Measurements from ENCODE around the gene DIS3L2. TPM values are rescaled to one million over a fixed set of nuclear protein-coding genes. Genes with fewer than 3 reads are reported as not detected.
"Not testable (repeated sequence)": the region's sequence is repeated elsewhere in the genome, so short reads cannot be mapped to it uniquely, and the experiment has no call there.

Gene DIS3L2
- total and polyA plus RNA-seq, 2 of the 4 experiments (the other 2 are of a cell fraction), result 14.7 to 19.2 TPM

DNA sequence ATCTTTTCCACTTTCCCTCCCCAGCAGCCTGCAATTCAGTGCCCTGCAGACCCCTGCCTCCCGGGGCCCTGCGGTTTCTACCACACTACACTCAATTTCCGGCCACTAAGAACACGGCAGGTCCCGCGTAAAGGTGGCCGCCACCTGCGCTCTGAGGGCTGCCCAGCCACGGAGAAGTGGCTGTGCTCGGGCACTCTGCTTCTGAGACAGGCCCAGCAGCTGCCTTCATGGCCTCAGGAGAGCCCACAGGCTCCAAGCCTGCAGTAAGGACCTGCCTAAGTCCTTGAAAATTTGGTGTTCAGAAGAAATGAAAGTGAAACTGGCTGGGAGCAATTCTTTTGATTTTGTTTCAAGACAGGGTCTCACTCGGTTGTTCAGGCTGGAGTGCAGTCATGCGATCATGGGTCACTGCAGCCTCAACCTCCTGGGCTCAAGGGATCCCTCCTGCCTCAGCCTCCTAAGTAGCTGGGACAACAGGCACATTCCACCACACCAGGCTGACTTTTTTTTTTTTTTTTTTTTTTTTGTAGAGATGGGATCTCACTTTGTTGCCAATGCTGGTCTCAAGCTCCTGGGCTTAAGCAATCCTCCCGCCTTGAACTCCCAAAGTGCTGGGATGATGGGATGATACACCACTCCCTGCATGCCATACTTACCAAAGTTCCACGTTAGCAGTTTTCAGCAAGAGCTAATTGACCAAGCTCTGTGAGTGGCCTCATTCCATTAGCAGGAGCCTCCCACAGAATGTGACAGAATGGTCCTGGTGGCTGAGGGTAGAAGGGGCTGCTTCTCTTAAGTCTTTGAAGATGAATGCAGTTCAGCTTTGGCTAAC, 402.5 kb downstream of the DIS3L2 start:
- peak overlapping the region; percentile 77 for H2AFZ ChIP-seq (replicated peaks; ENCODE audit: low read length, poor library complexity)
- H3K27ac ChIP-seq (ENCODE audit: insufficient read depth, low read length), result no peak overlapping the region
- dilution Hi-C loops (cut with HindIII; ENCODE audit: low sequenced_read_pairs, unreplicated experiment) (no loop called here), intact Hi-C loops (cut with micrococcal nuclease) (no loop called here), in situ Hi-C loops (cut with MboI; ENCODE audit: low sequenced_read_pairs) (no loop called here)
- no peak overlapping the region for H3K4me3 ChIP-seq (ENCODE audit: insufficient read depth, low read depth, low read length)
- H4K8ac ChIP-seq (ENCODE audit: low read depth in 2 of 2, low read length in 2 of 2), result no peak overlapping the region
- no peak overlapping the region for H2AK9ac ChIP-seq (replicated peaks; ENCODE audit: low read depth, low read length, poor library complexity)
- ATAC-seq (ENCODE audit: low read depth) (peak; percentile 7; the same call in 1 of the 2 replicates), DNase-seq (peak; percentile 26)
- no peak overlapping the region for H2BK5ac ChIP-seq (ENCODE audit: low read depth, low read length, poor library complexity, severe bottlenecking)
- no TSS peak for BruUV-seq (replicated peaks)
- TF ChIP-seq MXI1 (IDR thresholded peaks at IDR 0.05; ENCODE audit: borderline replicate concordance, low read depth, low read length) (no peak), RCOR1 (IDR thresholded peaks at IDR 0.05; ENCODE audit: insufficient replicate concordance, low read length) (no peak), SMC3 (IDR thresholded peaks at IDR 0.05; ENCODE audit: low read depth, low read length) (no peak), RAD21 (IDR thresholded peaks at IDR 0.05; ENCODE audit: low read length) (no peak), POLR2A (IDR thresholded peaks at IDR 0.05; ENCODE audit: low read depth, low read length) (no peak), FOS (IDR thresholded peaks at IDR 0.05; ENCODE audit: low read depth, low read length) (no peak), MAFK (IDR thresholded peaks at IDR 0.05; ENCODE audit: low read depth, low read length) (no peak)
- no peaks in the 10 kb centered on the region for H4K20me1 ChIP-seq (ENCODE audit: insufficient read depth, low read length)
- peaks cover 3% of the 10 kb centered on the region for H3K27me3 ChIP-seq (ENCODE audit: control insufficient read depth, insufficient read depth, low read length)
- H4K5ac ChIP-seq (ENCODE audit: low read depth, low read length), result peak overlapping the region; percentile 57; the same call in 1 of the 2 replicates
- WGBS, 2 experiments (ENCODE audit: extremely low coverage in 2 of 2, insufficient read length in 1 of 2), result 87% methylated on average over 6 of the region's 14 CpGs; no CpG with 5 or more reads in 1 of the 2 experiments
- H2BK15ac ChIP-seq (ENCODE audit: low read depth, low read length), result no peak overlapping the region
- peaks cover 2% of the 10 kb centered on the region; the same call in 1 of the 2 replicates for H3K4me1 ChIP-seq (ENCODE audit: control insufficient read depth, insufficient read depth, low read length)
- H3K9me1 ChIP-seq (ENCODE audit: insufficient read depth, low read length), result no peaks in the 10 kb centered on the region
- H3K14ac ChIP-seq (replicated peaks; ENCODE audit: low read depth, low read length), result no peak overlapping the region
- no peak overlapping the region for H3K56ac ChIP-seq (ENCODE audit: extremely low read depth, insufficient read depth, low read length)
- no peak overlapping the region for H3K18ac ChIP-seq (ENCODE audit: low read depth, low read length)
- H3K36me3 ChIP-seq (ENCODE audit: control insufficient read depth, insufficient read depth, low read length), result no peaks in the 10 kb centered on the region
- ChIA-PET POLR2A (ENCODE audit: unreplicated experiment) (interaction anchor here (0.6 kb wide), 1 partner anchor 160 kb away, joined by 3 read pairs; no protein-coding TSS in a partner anchor), CTCF (interaction anchor here (0.6 kb wide), 2 partner anchors 13 to 378 kb away, joined by 3 read pairs; no protein-coding TSS in a partner anchor)
- H3K23ac ChIP-seq (ENCODE audit: low read depth, low read length), result no peak overlapping the region
- H4K91ac ChIP-seq (ENCODE audit: insufficient read depth, low read depth, low read length), result no peak overlapping the region
- H3K4me2 ChIP-seq (ENCODE audit: low read depth, low read length), result peak overlapping the region; percentile 85
- no peak overlapping the region for H3K4ac ChIP-seq (ENCODE audit: low read depth, low read length)
- H3K9me3 ChIP-seq (ENCODE audit: control insufficient read depth, insufficient read depth, low read length), result 0 out of 2 replicates have a peak, but pooled peaks cover 2% of the 10 kb centered on the region
- H3K9ac ChIP-seq (ENCODE audit: low read depth, low read length), result no peak overlapping the region
- no peak overlapping the region for H2AK5ac ChIP-seq (ENCODE audit: low read depth, low read length)
- H2BK20ac ChIP-seq (ENCODE audit: low read depth, low read length), result no peak overlapping the region
- H2BK120ac ChIP-seq (ENCODE audit: low read depth, low read length), result no peak overlapping the region
- H3K79me1 ChIP-seq (ENCODE audit: low read depth in 1 of 2, low read length in 2 of 2), result no peaks in the 10 kb centered on the region

GRCh38 chr2:232364806-232365594, 403.5 kb downstream of the DIS3L2 start:
- H2BK20ac ChIP-seq (ENCODE audit: low read depth, low read length); H3K4me2 ChIP-seq (ENCODE audit: low read depth, low read length); H3K23ac ChIP-seq (ENCODE audit: low read depth, low read length); H3K14ac ChIP-seq (replicated peaks; ENCODE audit: low read depth, low read length); DNase-seq; H3K9me1 ChIP-seq (ENCODE audit: insufficient read depth, low read length); H4K91ac ChIP-seq (ENCODE audit: insufficient read depth, low read depth, low read length); H3K4me1 ChIP-seq (ENCODE audit: control insufficient read depth, insufficient read depth, low read length); H3K9me3 ChIP-seq (ENCODE audit: control insufficient read depth, insufficient read depth, low read length); dilution Hi-C loops (cut with HindIII; ENCODE audit: low sequenced_read_pairs, unreplicated experiment); H3K56ac ChIP-seq (ENCODE audit: extremely low read depth, insufficient read depth, low read length); H2AK9ac ChIP-seq (replicated peaks; ENCODE audit: low read depth, low read length, poor library complexity); H2AK5ac ChIP-seq (ENCODE audit: low read depth, low read length); H2BK120ac ChIP-seq (ENCODE audit: low read depth, low read length); H3K18ac ChIP-seq (ENCODE audit: low read depth, low read length); H3K79me1 ChIP-seq (ENCODE audit: low read depth in 1 of 2, low read length in 2 of 2); in situ Hi-C loops (cut with MboI; ENCODE audit: low sequenced_read_pairs); H3K27me3 ChIP-seq (ENCODE audit: control insufficient read depth, insufficient read depth, low read length); H2BK5ac ChIP-seq (ENCODE audit: low read depth, low read length, poor library complexity, severe bottlenecking); H2BK15ac ChIP-seq (ENCODE audit: low read depth, low read length); H3K27ac ChIP-seq (ENCODE audit: insufficient read depth, low read length); H3K4me3 ChIP-seq (ENCODE audit: insufficient read depth, low read depth, low read length); ATAC-seq (ENCODE audit: low read depth); H4K8ac ChIP-seq (ENCODE audit: low read depth in 2 of 2, low read length in 2 of 2); H4K20me1 ChIP-seq (ENCODE audit: insufficient read depth, low read length); H4K5ac ChIP-seq (ENCODE audit: low read depth, low read length); H3K4ac ChIP-seq (ENCODE audit: low read depth, low read length); H2AFZ ChIP-seq (replicated peaks; ENCODE audit: low read length, poor library complexity); intact Hi-C loops (cut with micrococcal nuclease); BruUV-seq (replicated peaks); H3K9ac ChIP-seq (ENCODE audit: low read depth, low read length); H3K36me3 ChIP-seq (ENCODE audit: control insufficient read depth, insufficient read depth, low read length); POLR2A ChIA-PET (ENCODE audit: unreplicated experiment): not testable (repeated sequence)
- 70% methylated on average over 8 of the region's 18 CpGs; no CpG with 5 or more reads in 1 of the 2 experiments for WGBS, 2 experiments (ENCODE audit: extremely low coverage in 2 of 2, insufficient read length in 1 of 2)
- CTCF ChIA-PET, result interaction anchor here (0.6 kb wide), 1 partner anchor 379 kb away, joined by 3 read pairs; no protein-coding TSS in a partner anchor
